ENCODE measurements around the gene ST6GALNAC1.

DNA sequence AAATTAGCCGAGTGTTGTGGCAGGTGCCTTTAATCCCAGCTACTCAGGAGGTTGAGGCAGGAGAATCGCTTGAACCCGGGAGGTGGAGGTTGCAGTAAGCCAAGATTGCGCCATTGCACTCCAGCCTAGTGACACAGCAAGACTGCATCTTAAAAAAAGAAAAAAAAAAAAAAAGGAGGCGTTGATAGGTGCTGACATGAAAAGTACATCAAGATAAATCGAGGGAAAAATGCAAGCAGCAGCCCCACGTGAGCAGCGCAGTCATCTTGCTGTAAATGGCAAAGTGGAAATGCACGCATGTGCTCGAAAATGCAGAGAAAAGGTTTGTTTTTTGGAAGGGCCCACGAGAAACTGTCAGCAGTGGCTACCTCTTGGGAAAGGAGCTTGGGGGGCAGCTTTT lies 46.3 kb upstream of the ST6GALNAC1 start:
- TF ChIP-seq, protein P1, sequence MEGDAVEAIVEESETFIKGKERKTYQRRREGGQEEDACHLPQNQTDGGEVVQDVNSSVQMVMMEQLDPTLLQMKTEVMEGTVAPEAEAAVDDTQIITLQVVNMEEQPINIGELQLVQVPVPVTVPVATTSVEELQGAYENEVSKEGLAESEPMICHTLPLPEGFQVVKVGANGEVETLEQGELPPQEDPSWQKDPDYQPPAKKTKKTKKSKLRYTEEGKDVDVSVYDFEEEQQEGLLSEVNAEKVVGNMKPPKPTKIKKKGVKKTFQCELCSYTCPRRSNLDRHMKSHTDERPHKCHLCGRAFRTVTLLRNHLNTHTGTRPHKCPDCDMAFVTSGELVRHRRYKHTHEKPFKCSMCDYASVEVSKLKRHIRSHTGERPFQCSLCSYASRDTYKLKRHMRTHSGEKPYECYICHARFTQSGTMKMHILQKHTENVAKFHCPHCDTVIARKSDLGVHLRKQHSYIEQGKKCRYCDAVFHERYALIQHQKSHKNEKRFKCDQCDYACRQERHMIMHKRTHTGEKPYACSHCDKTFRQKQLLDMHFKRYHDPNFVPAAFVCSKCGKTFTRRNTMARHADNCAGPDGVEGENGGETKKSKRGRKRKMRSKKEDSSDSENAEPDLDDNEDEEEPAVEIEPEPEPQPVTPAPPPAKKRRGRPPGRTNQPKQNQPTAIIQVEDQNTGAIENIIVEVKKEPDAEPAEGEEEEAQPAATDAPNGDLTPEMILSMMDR (IDR thresholded peaks at IDR 0.05) = no peak
- no peak for TF ChIP-seq EP300 (IDR thresholded peaks at IDR 0.05; ENCODE audit: low read depth)

Measured in transverse colon (tissue), 3 donors.